Measurements from ENCODE around the gene MAMDC2.

GRCh38 chr9:70205366-70206020, 161.8 kb downstream of the MAMDC2 start:
- TF ChIP-seq EZH2 (IDR thresholded peaks at IDR 0.05; ENCODE audit: borderline replicate concordance, low read length): no peak
- no peak for TF ChIP-seq CTCF (conservative IDR thresholded peaks at IDR 0.05 in 1 of 2, IDR thresholded peaks at IDR 0.05 in 1 of 2; ENCODE audit: extremely low read depth in 1 of 2, insufficient read depth in 1 of 2, low read depth in 1 of 2, low read length in 2 of 2)

Data from mammary epithelial cell (primary cell).